Liver (tissue), 9 donors: ENCODE results near the gene HTR4. TPM values are rescaled to one million over a fixed set of nuclear protein-coding genes. Genes with fewer than 3 reads are reported as not detected.

Source experiments
- DNase-seq: peaks from one replicate; pipeline ENCODE4 v3.0.0-alpha.2; 2017; ENCODE audit warnings: low spot score
- H3K27ac ChIP-seq, 2 donors: one replicate each; pipeline ENCODE4 v1.7.0; 2013; ENCODE audit warnings: inconsistent platforms in 2 of 2, low read length in 2 of 2, control low read depth in 1 of 2, low read depth in 1 of 2, mild to moderate bottlenecking in 1 of 2
- H3K27me3 ChIP-seq, 4 donors: one replicate each; pipeline versions ENCODE4 v1.6.1 to v1.7.0; 2013; ENCODE audit warnings: low read length in 3 of 4, inconsistent platforms in 1 of 4, mild to moderate bottlenecking in 1 of 4, moderate library complexity in 1 of 4; ENCODE audit not compliant: control insufficient read depth in 4 of 4, insufficient read depth in 4 of 4
- H3K36me3 ChIP-seq, 4 donors: one replicate each; pipeline versions ENCODE4 v1.6.1 to v1.7.0; 2013; ENCODE audit warnings: low read length in 3 of 4, mild to moderate bottlenecking in 3 of 4, low read depth in 1 of 4, moderate library complexity in 1 of 4; ENCODE audit not compliant: control insufficient read depth in 4 of 4, insufficient read depth in 3 of 4
- H3K4me1 ChIP-seq, 4 donors: one replicate each; pipeline versions ENCODE4 v1.6.1 to v1.7.0; 2013; ENCODE audit warnings: low read length in 3 of 4, mild to moderate bottlenecking in 3 of 4, moderate library complexity in 1 of 4; ENCODE audit not compliant: control insufficient read depth in 4 of 4, insufficient read depth in 4 of 4
- H3K4me3 ChIP-seq, 3 donors: one replicate each; pipeline versions ENCODE4 v1.6.1 to v1.7.0; 2013; ENCODE audit warnings: low read length in 3 of 3, control low read depth in 1 of 3, low read depth in 1 of 3, mild to moderate bottlenecking in 1 of 3
- H3K9ac ChIP-seq, 2 donors: one replicate each; pipeline ENCODE4 v1.7.0; 2013; ENCODE audit warnings: low read length in 2 of 2, mild to moderate bottlenecking in 2 of 2, moderate library complexity in 2 of 2, control low read depth in 1 of 2, low read depth in 1 of 2
- H3K9me3 ChIP-seq, 4 donors: one replicate each; pipeline versions ENCODE4 v1.6.1 to v1.7.0; 2013; ENCODE audit warnings: low read length in 3 of 4; ENCODE audit not compliant: control insufficient read depth in 4 of 4
- ATF3 ChIP-seq: IDR thresholded peaks from 2 replicates; pipeline ENCODE4 v1.6.1; 2016; ENCODE audit warnings: antibody characterized with exemption
- CTCF ChIP-seq: fragments of 150-350 bp; IDR thresholded peaks from 2 replicates; pipeline ENCODE4 v1.5.1; 2017; ENCODE audit warnings: improper control_type of control experiment, low read depth, low read length; ENCODE audit not compliant: missing input control
- EGR1 ChIP-seq, 2 donors: IDR thresholded peaks; 2 replicates each; pipeline ENCODE4 v1.6.1; 2016 to 2018; ENCODE audit warnings: antibody characterized with exemption in 2 of 2, low read depth in 2 of 2
- FOXA1 ChIP-seq: IDR thresholded peaks from 2 replicates; pipeline ENCODE4 v1.6.1; 2016; ENCODE audit warnings: antibody characterized with exemption
- FOXA2 ChIP-seq: IDR thresholded peaks from 2 replicates; pipeline ENCODE4 v1.6.1; 2016; ENCODE audit warnings: antibody characterized with exemption
- GABPA ChIP-seq, 2 donors: IDR thresholded peaks in 1 of 2; conservative IDR thresholded peaks in 1 of 2; 2 replicates each; pipeline ENCODE4 v1.6.1; 2016; ENCODE audit warnings: antibody characterized with exemption in 2 of 2, mild to moderate bottlenecking in 1 of 2, moderate library complexity in 1 of 2
- HNF4A ChIP-seq, 2 donors: conservative IDR thresholded peaks; 2 replicates each; pipeline ENCODE4 v1.6.1; 2016; ENCODE audit warnings: antibody characterized with exemption in 2 of 2, mild to moderate bottlenecking in 2 of 2
- HNF4G ChIP-seq: IDR thresholded peaks from 2 replicates; pipeline ENCODE4 v1.6.1; 2016; ENCODE audit warnings: antibody characterized with exemption
- JUND ChIP-seq, 2 donors: IDR thresholded peaks; 2 replicates each; pipeline ENCODE4 v1.6.1; 2016; ENCODE audit warnings: antibody characterized with exemption in 2 of 2
- MAX ChIP-seq: IDR thresholded peaks from 2 replicates; pipeline ENCODE4 v1.6.1; 2016; ENCODE audit warnings: antibody characterized with exemption
- NR2F2 ChIP-seq: IDR thresholded peaks from 2 replicates; pipeline ENCODE4 v1.6.1; 2016; ENCODE audit warnings: antibody characterized with exemption
- RAD21 ChIP-seq, 2 donors: IDR thresholded peaks; 2 replicates each; pipeline ENCODE4 v1.6.1; 2016; ENCODE audit warnings: antibody characterized with exemption in 2 of 2, mild to moderate bottlenecking in 2 of 2
- REST ChIP-seq: IDR thresholded peaks from 2 replicates; pipeline ENCODE4 v1.6.1; 2016; ENCODE audit warnings: antibody characterized with exemption, mild to moderate bottlenecking
- RXRA ChIP-seq, 2 donors: IDR thresholded peaks; 2 replicates each; pipeline ENCODE4 v1.6.1; 2017 to 2018; ENCODE audit warnings: antibody characterized with exemption in 2 of 2, mild to moderate bottlenecking in 1 of 2
- SP1 ChIP-seq: IDR thresholded peaks from 2 replicates; pipeline ENCODE4 v1.6.1; 2018; ENCODE audit warnings: antibody characterized with exemption, mild to moderate bottlenecking
- TAF1 ChIP-seq: conservative IDR thresholded peaks from 2 replicates; pipeline ENCODE4 v1.6.1; 2016; ENCODE audit warnings: antibody characterized with exemption, mild to moderate bottlenecking
- YY1 ChIP-seq: IDR thresholded peaks from 2 replicates; pipeline ENCODE4 v1.6.1; 2016; ENCODE audit warnings: antibody characterized with exemption, mild to moderate bottlenecking
- ZBTB33 ChIP-seq: IDR thresholded peaks from 2 replicates; pipeline ENCODE4 v1.6.1; 2016; ENCODE audit warnings: antibody characterized with exemption
- WGBS: extraction: QIAGEN DNeasy Blood & Tissue Kit; methylation state at CpG from one replicate; pipeline ENCODE4 v1.1.7; 2013; 5-methylcytosine and 5-hydroxymethylcytosine counted together
- polyA plus RNA-seq, 2 donors: library from polyadenylated mRNA; stranded (reverse) in 1 of 2; unstranded in 1 of 2; fragments of 200-250 nt in 1 of 2; fragments of >200 nt in 1 of 2; fragmentation: Nextera tagmentation in 1 of 2; extraction: Ambion mirVana in 1 of 2; gene quantifications; one replicate each; pipeline versions ENCODE4 v1.2.1 to v1.2.3, GENCODE V29; 2013 to 2015
- total RNA-seq, 2 donors: library from RNA; depleted of rRNA; stranded (reverse); fragments of >200 nt; gene quantifications; one replicate each; pipeline ENCODE4 v1.2.3, GENCODE V29; 2014
- donor health status: healthy.
- donor health status: healthy.
- donor health status: healthy.
- donor health status: healthy.
- donor health status: healthy.

HTR4 gene
- total and polyA plus RNA-seq, 4 donors, result 0.19 to 2.4 (median 0.98) TPM

- 90% methylated on average over 5 of the region's 5 CpGs for WGBS
- Histone ChIP-seq H3K27ac (no peak overlapping the region), H3K27me3 (no peaks in the 10 kb centered on the region), H3K4me1 (no peaks in the 10 kb centered on the region), H3K36me3 (no peaks in the 10 kb centered on the region), H3K4me3 (no peak overlapping the region), H3K9me3 (peaks cover 0 to 7% (median 3%) of the 10 kb centered on the region in 4 donors), H3K9ac (no peak overlapping the region)
- TF ChIP-seq YY1, result no peak
- no peak for TF ChIP-seq CTCF
- no peak for TF ChIP-seq REST
- no peak for TF ChIP-seq GABPA (IDR thresholded peaks at IDR 0.05 in 1 of 2, conservative IDR thresholded peaks at IDR 0.05 in 1 of 2)
- no peak for TF ChIP-seq NR2F2
- no peak for TF ChIP-seq FOXA1
- TF ChIP-seq ZBTB33, result no peak
- no peak for TF ChIP-seq FOXA2
- no peak for TF ChIP-seq RXRA (IDR thresholded peaks at IDR 0.05)
- no peak for TF ChIP-seq HNF4A (conservative IDR thresholded peaks at IDR 0.05)
- no peak for TF ChIP-seq RAD21 (IDR thresholded peaks at IDR 0.05)
- no peak for TF ChIP-seq MAX
- TF ChIP-seq TAF1, result no peak
- no peak for TF ChIP-seq SP1
- TF ChIP-seq ATF3, result no peak
- TF ChIP-seq EGR1 (IDR thresholded peaks at IDR 0.05; ENCODE audit: low read depth in 2 of 2), result no peak
- DNase-seq, result no peak
Measured at GRCh38 chr5:148524721-148525120, 129.6 kb downstream of the HTR4 start.

GRCh38 chr5:148523139-148523538 is 131.2 kb downstream of the HTR4 start:
- Histone ChIP-seq H3K4me3 (no peak overlapping the region), H3K27ac (no peak overlapping the region), H3K27me3 (no peaks in the 10 kb centered on the region), H3K9me3 (no peaks in the 10 kb centered on the region), H3K4me1 (no peaks in the 10 kb centered on the region), H3K9ac (no peak overlapping the region), H3K36me3 (no peaks in the 10 kb centered on the region)
- DNase-seq, result no peak
- WGBS, result 81% methylated on average over 5 of the region's 5 CpGs
- TF ChIP-seq FOXA2, result no peak
- no peak for TF ChIP-seq HNF4A (conservative IDR thresholded peaks at IDR 0.05)
- TF ChIP-seq MAX, result no peak
- no peak for TF ChIP-seq CTCF
- TF ChIP-seq ZBTB33, result no peak
- TF ChIP-seq HNF4G, result no peak
- no peak for TF ChIP-seq RXRA (IDR thresholded peaks at IDR 0.05)
- TF ChIP-seq EGR1 (IDR thresholded peaks at IDR 0.05; ENCODE audit: low read depth in 2 of 2), result no peak
- TF ChIP-seq FOXA1, result no peak
- no peak for TF ChIP-seq JUND (IDR thresholded peaks at IDR 0.05)
